H9 (cell line): Measurements from ENCODE around the gene RAD51AP2. TPM values are rescaled to one million over a fixed set of nuclear protein-coding genes. Genes with fewer than 3 reads are reported as not detected.

ENCODE experiments used
- DNase-seq: peaks from one replicate; pipeline ENCODE4 v3.0.0-alpha.2; 2017
- H2AFZ ChIP-seq: one replicate; pipeline ENCODE4 v1.6.1; 2013; ENCODE audit warnings: mild to moderate bottlenecking, low read length, control low read depth, moderate library complexity
- H2AK5ac ChIP-seq: 2 replicates; pipeline ENCODE4 v1.6.1; 2013; ENCODE audit warnings: low read length, control low read depth, mixed read lengths; ENCODE audit not compliant: insufficient read length
- H2BK120ac ChIP-seq: one replicate; pipeline ENCODE4 v1.6.1; 2013; ENCODE audit warnings: low read depth, mild to moderate bottlenecking, low read length, control low read depth, inconsistent platforms; ENCODE audit not compliant: poor library complexity, severe bottlenecking
- H2BK12ac ChIP-seq: 2 replicates; pipeline ENCODE4 v1.6.1; 2013; ENCODE audit warnings: low read length, control low read depth, mixed read lengths, low read depth; ENCODE audit not compliant: insufficient read length
- H2BK15ac ChIP-seq: 2 replicates; pipeline ENCODE4 v1.6.1; 2013; ENCODE audit warnings: low read depth, low read length, control low read depth
- H2BK20ac ChIP-seq: one replicate; pipeline ENCODE4 v1.6.1; 2013; ENCODE audit warnings: low read depth, mild to moderate bottlenecking, low read length, control low read depth, inconsistent platforms; ENCODE audit not compliant: poor library complexity, severe bottlenecking
- H2BK5ac ChIP-seq: 2 replicates; pipeline ENCODE4 v1.6.1; 2013; ENCODE audit warnings: low read length, control low read depth, mixed read lengths; ENCODE audit not compliant: insufficient read length
- H3K14ac ChIP-seq: 2 replicates; pipeline ENCODE4 v1.6.1; 2013; ENCODE audit warnings: low read length, control low read depth; ENCODE audit not compliant: insufficient read depth
- H3K18ac ChIP-seq: 2 replicates; pipeline ENCODE4 v1.6.1; 2013; ENCODE audit warnings: low read depth, mild to moderate bottlenecking, mixed read lengths, low read length, control low read depth; ENCODE audit not compliant: insufficient read length
- H3K23ac ChIP-seq: 2 replicates; pipeline ENCODE4 v1.6.1; 2013; ENCODE audit warnings: low read length, control low read depth, mixed read lengths, low read depth; ENCODE audit not compliant: insufficient read length
- H3K23me2 ChIP-seq: 2 replicates; pipeline ENCODE4 v1.6.1; 2013; ENCODE audit warnings: low read depth, mild to moderate bottlenecking, mixed read lengths, low read length, control low read depth; ENCODE audit not compliant: insufficient read length, poor library complexity, severe bottlenecking
- H3K27ac ChIP-seq: 2 replicates; pipeline ENCODE4 v1.5.1; 2013; ENCODE audit warnings: low read length, control low read depth, mixed read lengths, low read depth; ENCODE audit not compliant: insufficient read length
- H3K27me3 ChIP-seq: 2 replicates; pipeline ENCODE4 v1.6.1; 2013; ENCODE audit warnings: low read length, control low read depth, inconsistent platforms; ENCODE audit not compliant: insufficient read depth
- H3K4ac ChIP-seq: 2 replicates; pipeline ENCODE4 v1.6.1; 2013; ENCODE audit warnings: low read depth, mild to moderate bottlenecking, control low read depth, inconsistent platforms, low read length, moderate library complexity
- H3K4me1 ChIP-seq: 2 replicates; pipeline ENCODE4 v1.6.1; 2013; ENCODE audit warnings: low read length, control low read depth, inconsistent platforms; ENCODE audit not compliant: insufficient read depth
- H3K4me2 ChIP-seq: 2 replicates; pipeline ENCODE4 v1.6.1; 2013; ENCODE audit warnings: low read length, control low read depth, mixed read lengths; ENCODE audit not compliant: insufficient read length, insufficient read depth
- H3K56ac ChIP-seq: 2 replicates; pipeline ENCODE4 v1.6.1; 2013; ENCODE audit warnings: low read depth, mild to moderate bottlenecking, mixed read lengths, low read length, control low read depth; ENCODE audit not compliant: insufficient read length
- H3K79me1 ChIP-seq: 2 replicates; pipeline ENCODE4 v1.6.1; 2013; ENCODE audit warnings: low read depth, mild to moderate bottlenecking, moderate library complexity, low read length, control low read depth, inconsistent platforms; ENCODE audit not compliant: insufficient read depth, poor library complexity, severe bottlenecking
- H3K79me2 ChIP-seq: 2 replicates; pipeline ENCODE4 v1.6.1; 2013; ENCODE audit warnings: low read length, control low read depth, inconsistent platforms; ENCODE audit not compliant: insufficient read depth
- H3K9ac ChIP-seq: 2 replicates; pipeline ENCODE4 v1.6.1; 2013; ENCODE audit warnings: low read length, control low read depth, mixed read lengths; ENCODE audit not compliant: insufficient read length; ENCODE audit errors: extremely low read depth
- H3K9me3 ChIP-seq: one replicate; pipeline ENCODE4 v1.6.1; 2013; ENCODE audit warnings: low read depth, low read length, inconsistent platforms; ENCODE audit not compliant: control insufficient read depth
- H3T11ph ChIP-seq: one replicate; pipeline ENCODE4 v1.6.1; 2013; ENCODE audit warnings: mild to moderate bottlenecking, low read length, control low read depth, inconsistent platforms
- H4K20me1 ChIP-seq: one replicate; pipeline ENCODE4 v1.6.1; 2013; ENCODE audit not compliant: control insufficient read depth, insufficient read length, insufficient read depth
- H4K5ac ChIP-seq: 2 replicates; pipeline ENCODE4 v1.6.1; 2013; ENCODE audit warnings: low read depth, mild to moderate bottlenecking, mixed read lengths, low read length, control low read depth; ENCODE audit not compliant: insufficient read length
- H4K8ac ChIP-seq: replicated peaks from 2 replicates; pipeline ENCODE4 v1.6.1; 2013; ENCODE audit warnings: low read length, control low read depth, mixed read lengths, low read depth; ENCODE audit not compliant: insufficient read length
- H4K91ac ChIP-seq: 2 replicates; pipeline ENCODE4 v1.6.1; 2013; ENCODE audit warnings: low read depth, mild to moderate bottlenecking, moderate library complexity, mixed read lengths, low read length, control low read depth; ENCODE audit not compliant: insufficient read length
- H3K27ac Mint-ChIP-seq, 3 experiments: 2 replicates in 2 of 3; 3 replicates in 1 of 3; pipeline ENCODE4 v1.8.0; 2020 to 2021; ENCODE audit warnings: mixed read lengths in 3 of 3, mild to moderate bottlenecking in 1 of 3, moderate library complexity in 1 of 3
- H3K27me3 Mint-ChIP-seq: 2 replicates; pipeline ENCODE4 v1.8.0; 2021; ENCODE audit warnings: low read depth, mild to moderate bottlenecking, moderate library complexity, mixed read lengths
- H3K36me3 Mint-ChIP-seq, 3 experiments: 2 replicates in 2 of 3; 3 replicates in 1 of 3; pipeline ENCODE4 v1.8.0; 2020 to 2021; ENCODE audit warnings: low read depth in 3 of 3, mixed read lengths in 3 of 3; ENCODE audit not compliant: insufficient read depth in 1 of 3
- H3K4me1 Mint-ChIP-seq, 2 experiments: 2 replicates each; pipeline ENCODE4 v1.8.0; 2020; ENCODE audit warnings: mixed read lengths in 2 of 2
- H3K4me3 Mint-ChIP-seq, 2 experiments: 2 replicates in 1 of 2; 3 replicates in 1 of 2; pipeline ENCODE4 v1.8.0; 2020 to 2021; ENCODE audit warnings: mild to moderate bottlenecking in 2 of 2, mixed read lengths in 2 of 2, moderate library complexity in 1 of 2
- H3K9me3 Mint-ChIP-seq, 2 experiments: 2 replicates in 1 of 2; 3 replicates in 1 of 2; pipeline ENCODE4 v1.8.0; 2020; ENCODE audit warnings: mild to moderate bottlenecking in 2 of 2, mixed read lengths in 2 of 2, moderate library complexity in 1 of 2
- CTCF ChIP-seq: fragments of 200-600 bp; sonication (generic); conservative IDR thresholded peaks from 3 replicates; pipeline ENCODE4 v1.8.0; 2021; ENCODE audit warnings: antibody characterized with exemption, mild to moderate bottlenecking
- WGBS: extraction: QIAGEN DNeasy Blood & Tissue Kit; methylation state at CpG from one replicate; pipeline ENCODE4 v1.1.7; 2013; ENCODE audit warnings: missing lambda C conversion rate, low lambda C conversion rate, mixed read lengths; ENCODE audit not compliant: insufficient read length; ENCODE audit errors: extremely low coverage; 5-methylcytosine and 5-hydroxymethylcytosine counted together
- total RNA-seq: library from RNA; stranded (reverse); gene quantifications from 2 replicates; pipeline ENCODE4 v1.2.1, GENCODE V29; 2021

RAD51AP2 gene
- total RNA-seq, 1 experiment from 2014 or later, result 0.07 TPM

DNA sequence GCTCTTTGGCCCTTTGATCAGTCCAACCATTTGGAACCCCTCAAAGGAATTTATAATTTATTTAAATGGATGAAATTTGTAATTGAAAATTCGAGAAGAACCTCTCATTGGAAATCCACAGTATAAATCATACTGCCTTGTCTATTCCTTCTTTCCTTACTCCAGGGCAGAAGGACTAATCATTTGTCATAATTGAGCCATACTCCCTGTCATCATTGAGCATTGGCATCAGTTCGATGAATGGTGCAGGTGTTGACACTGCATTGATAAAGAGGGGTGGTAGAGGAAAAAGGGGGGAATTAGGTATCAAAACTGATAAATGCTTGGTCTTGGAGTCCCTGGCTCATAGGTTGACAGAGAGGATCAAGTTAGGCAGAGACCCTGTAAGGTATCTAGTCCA is 24.2 kb upstream of the RAD51AP2 start:
- Histone ChIP-seq H4K8ac (no peak overlapping the region), H3K4me1 (peaks cover 3% of the 10 kb centered on the region; the same call in 1 of the 2 replicates), H3K4me2 (peak overlapping the region; percentile 100), H3K4ac (no peak overlapping the region), H2BK120ac (no peak overlapping the region), H3K23me2 (peaks cover 35% of the 10 kb centered on the region), H2AK5ac (no peak overlapping the region), H3T11ph (no peak overlapping the region), H2BK20ac (no peak overlapping the region), H3K9ac (peak overlapping the region; percentile 1), H3K9me3 (no peaks in the 10 kb centered on the region), H3K27ac (no peak overlapping the region), H2BK15ac (no peak overlapping the region), H3K79me2 (peaks cover 23% of the 10 kb centered on the region), H3K27me3 (no peaks in the 10 kb centered on the region), H2BK5ac (no peak overlapping the region), H3K79me1 (no peaks in the 10 kb centered on the region), H4K91ac (no peak overlapping the region), H3K23ac (no peak overlapping the region), H2AFZ (no peak overlapping the region), H3K56ac (no peak overlapping the region), H2BK12ac (no peak overlapping the region), H4K5ac (no peak overlapping the region), H3K18ac (no peak overlapping the region), H4K20me1 (no peaks in the 10 kb centered on the region), H3K14ac (no peak overlapping the region)
- Mint-ChIP-seq H3K9me3 (no peaks in the 10 kb centered on the region; a peak in 1 of 5 replicates), H3K4me3 (peak overlapping the region; percentile 56 to 95; a peak in 4 of 5 replicates), H3K27me3 (peaks cover 20% of the 10 kb centered on the region), H3K36me3 (no peaks in the 10 kb centered on the region; a peak in 1 of 7 replicates), H3K4me1 (peaks cover 55 to 72% of the 10 kb centered on the region in 2 experiments), H3K27ac (peak overlapping the region in 1 of 3 experiments; percentile 98; a peak in 2 of 7 replicates)
- TF ChIP-seq CTCF, result no peak
- no CpG with 5 or more reads among the region's 2 CpGs for WGBS
- DNase-seq, result no peak
